Measurements from ENCODE around the gene ANO6. TPM values are rescaled to one million over a fixed set of nuclear protein-coding genes. Genes with fewer than 3 reads are reported as not detected.
"Not testable (repeated sequence)": the region's sequence is repeated elsewhere in the genome, so short reads cannot be mapped to it uniquely, and the experiment has no call there.

ANO6 gene
- total and polyA plus RNA-seq, 8 donors, result 58.0 to 79.7 (median 66.1) TPM

DNA sequence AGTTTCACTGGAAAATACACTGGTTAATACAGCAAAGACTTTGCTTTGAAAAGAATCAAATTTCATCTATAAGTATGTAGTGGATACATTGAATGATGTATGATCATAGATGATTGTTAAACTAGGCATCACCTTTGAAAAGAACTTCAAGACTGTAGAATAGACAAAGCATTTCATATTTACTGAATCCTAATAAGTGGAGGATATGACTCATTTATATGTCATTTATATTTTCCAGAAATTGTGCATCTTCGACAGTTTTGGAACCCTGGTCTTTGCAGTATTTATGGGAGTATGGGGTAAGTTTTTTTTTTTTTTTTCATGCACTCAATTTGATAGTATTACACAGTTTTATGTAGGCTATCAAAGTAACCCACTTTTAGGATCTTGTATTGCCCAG is 161.9 kb downstream of the ANO6 start:
- Histone ChIP-seq H3K4me3 (no peak overlapping the region), H3K27ac (no peak overlapping the region), H3K4me1 (no peaks in the 10 kb centered on the region), H3K9me3 (no peaks in the 10 kb centered on the region), H3K27me3 (no peaks in the 10 kb centered on the region), H3K36me3 (peaks cover 0 to 32% of the 10 kb centered on the region in 2 donors)
- TF ChIP-seq CTCF (IDR thresholded peaks at IDR 0.05), result no peak
- no peak for DNase-seq
- no peak for ATAC-seq
- intact Hi-C loops (cut with DNase I), result no loop called here

GRCh38 chr12:45379261-45379660 is 163.4 kb downstream of the ANO6 start:
- ATAC-seq, result no peak
- Histone ChIP-seq H3K9me3 (no peaks in the 10 kb centered on the region), H3K27me3 (no peaks in the 10 kb centered on the region), H3K36me3 (peaks cover 0 to 45% of the 10 kb centered on the region in 2 donors), H3K4me3 (no peak overlapping the region), H3K4me1 (no peaks in the 10 kb centered on the region), H3K27ac (no peak overlapping the region)
- TF ChIP-seq CTCF (IDR thresholded peaks at IDR 0.05), result no peak
- DNase-seq, result peak in 1 of 4 donors; percentile 10
- intact Hi-C loops (cut with DNase I), result no loop called here

- no peaks in the 10 kb centered on the region for H3K4me1 ChIP-seq
- DNase-seq, result peak in 1 of 4 donors; percentile 49
- H3K36me3 ChIP-seq, result peaks cover 0 to 64% of the 10 kb centered on the region in 2 donors
- TF ChIP-seq CTCF (IDR thresholded peaks at IDR 0.05), result no peak
- peak; percentile 25 for ATAC-seq
- no peaks in the 10 kb centered on the region for H3K27me3 ChIP-seq
- H3K27ac ChIP-seq, result no peak overlapping the region
- no peaks in the 10 kb centered on the region for H3K9me3 ChIP-seq
- H3K4me3 ChIP-seq, result no peak overlapping the region
- intact Hi-C loops (cut with DNase I), result loop anchor here in 1 of 2 donors (10.0 kb wide), 1 partner anchor 167 kb away; the partner anchor contains the start of gene ANO6
Observed at GRCh38 chr12:45381351-45381750, 165.5 kb downstream of the ANO6 start.

GRCh38 chr12:45388545-45388944 is 172.7 kb downstream of the ANO6 start:
- Histone ChIP-seq H3K4me3 (no peak overlapping the region), H3K27ac (no peak overlapping the region), H3K27me3 (no peaks in the 10 kb centered on the region), H3K36me3 (peaks cover 0 to 65% of the 10 kb centered on the region in 2 donors), H3K4me1 (no peaks in the 10 kb centered on the region), H3K9me3 (peaks cover 0 to 4% of the 10 kb centered on the region in 2 donors)
- peak; percentile 14 to 45 for TF ChIP-seq CTCF (IDR thresholded peaks at IDR 0.05)
- peak in 1 of 4 donors; percentile 52 for DNase-seq
- intact Hi-C loops (cut with DNase I), result loop anchor here in 1 of 2 donors (5.0 to 10.0 kb wide), 2 partner anchors 174 to 216 kb away; partner anchors contain the start of gene ANO6
- peak; percentile 68 for ATAC-seq

GRCh38 chr12:45389426-45389825 is 173.5 kb downstream of the ANO6 start:
- Histone ChIP-seq H3K4me3 (no peak overlapping the region), H3K27ac (no peak overlapping the region), H3K9me3 (peaks cover 0 to 4% of the 10 kb centered on the region in 2 donors), H3K27me3 (no peaks in the 10 kb centered on the region), H3K36me3 (peaks cover 0 to 58% of the 10 kb centered on the region in 2 donors), H3K4me1 (no peaks in the 10 kb centered on the region)
- DNase-seq (no peak), ATAC-seq (no peak)
- TF ChIP-seq CTCF (IDR thresholded peaks at IDR 0.05), result no peak
- intact Hi-C loops (cut with DNase I), result loop anchor here in 1 of 2 donors (5.0 to 10.0 kb wide), 2 partner anchors 175 to 217 kb away; partner anchors contain the start of gene ANO6

- H3K4me3 ChIP-seq; H3K27ac ChIP-seq; H3K27me3 ChIP-seq; ATAC-seq; H3K9me3 ChIP-seq; H3K4me1 ChIP-seq; DNase-seq; intact Hi-C loops (cut with DNase I): not testable (repeated sequence)
- peaks cover 0 to 26% of the 10 kb centered on the region in 2 donors for H3K36me3 ChIP-seq
Observed at GRCh38 chr12:45397499-45397898, 181.6 kb downstream of the ANO6 start.
